Measurements from ENCODE around the gene SESTD1. TPM values are rescaled to one million over a fixed set of nuclear protein-coding genes. Genes with fewer than 3 reads are reported as not detected.

SESTD1 gene
- total and polyA plus RNA-seq, 2 of the 13 experiments (the other 11 are each of a cell fraction or from before 2014, with no cell fraction given), result 74.4 to 101 TPM

- peak; percentile 83 for TF ChIP-seq ATF3 (CRISPR knock-in tag; IDR thresholded peaks at IDR 0.05)
- peak; percentile 70; the same call in 1 of the 2 replicates for TF ChIP-seq ZBTB21 (CRISPR knock-in tag; IDR thresholded peaks at IDR 0.05)
- TF ChIP-seq HNF4A (CRISPR knock-in tag; IDR thresholded peaks at IDR 0.05), result peak; percentile 21; the same call in 1 of the 2 replicates
- no peak for TF ChIP-seq SOX6 (IDR thresholded peaks at IDR 0.05)
- TF ChIP-seq SOX6 (CRISPR knock-in tag; IDR thresholded peaks at IDR 0.05), result peak; percentile 73
- TF ChIP-seq NR1H2 (CRISPR knock-in tag; IDR thresholded peaks at IDR 0.05; ENCODE audit: borderline replicate concordance, low read depth), result no peak
- TF ChIP-seq ATF7 (IDR thresholded peaks at IDR 0.05), result peak; percentile 79
- no peak for TF ChIP-seq ATF7 (CRISPR knock-in tag; IDR thresholded peaks at IDR 0.05)
- TF ChIP-seq ZNF850 (CRISPR knock-in tag; conservative IDR thresholded peaks at IDR 0.05), result no peak
- TF ChIP-seq ARID2 (CRISPR knock-in tag; IDR thresholded peaks at IDR 0.05; ENCODE audit: borderline replicate concordance), result no peak
- TF ChIP-seq ZNF782 (CRISPR knock-in tag; IDR thresholded peaks at IDR 0.05; ENCODE audit: borderline replicate concordance), result no peak
- TF ChIP-seq CEBPB (IDR thresholded peaks at IDR 0.05; ENCODE audit: borderline replicate concordance, low read depth, low read length), result peak; percentile 28; the same call in 1 of the 2 replicates
- TF ChIP-seq ZNF12 (CRISPR knock-in tag; IDR thresholded peaks at IDR 0.05), result no peak
- no peak for TF ChIP-seq GZF1 (CRISPR knock-in tag; IDR thresholded peaks at IDR 0.05)
- TF ChIP-seq HMG20A (CRISPR knock-in tag; IDR thresholded peaks at IDR 0.05; ENCODE audit: borderline replicate concordance), result peak; percentile 26; the same call in 1 of the 2 replicates
- TF ChIP-seq NFIC (IDR thresholded peaks at IDR 0.05; ENCODE audit: low read length), result 0 out of 2 replicates have a peak, but pooled peaks have one; percentile 30
- no peak for TF ChIP-seq ZNF17 (CRISPR knock-in tag; IDR thresholded peaks at IDR 0.05)
Measured at GRCh38 chr2:179106676-179107428, 157.8 kb downstream of the SESTD1 start (continued).

All from HepG2 (cell line).